C4-2B (cell line): Measurements from ENCODE around the gene SYNGR4.

Source experiments
- H3K27ac ChIP-seq: fragments of 450-650 bp; 2 replicates; pipeline ENCODE4 v1.5.1; 2017
- CTCF ChIP-seq: fragments of 450-650 bp; conservative IDR thresholded peaks from 2 replicates; pipeline ENCODE4 v1.5.1; 2017; ENCODE audit warnings: mild to moderate bottlenecking
- ZFX ChIP-seq: fragments of 450-650 bp; IDR thresholded peaks from 2 replicates; pipeline ENCODE4 v1.6.1; 2017

The SYNGR4 gene

GRCh38 chr19:48338253-48338755, 25.9 kb upstream of the SYNGR4 start:
- H3K27ac ChIP-seq = no peak overlapping the region
- no peak for TF ChIP-seq ZFX
- TF ChIP-seq CTCF = no peak

GRCh38 chr19:48338802-48339503, 25.2 kb upstream of the SYNGR4 start:
- TF ChIP-seq ZFX (no peak), CTCF (no peak)
- H3K27ac ChIP-seq = no peak overlapping the region

- TF ChIP-seq ZFX (no peak), CTCF (no peak)
- H3K27ac ChIP-seq = no peak overlapping the region
Observed at GRCh38 chr19:48340995-48341394, 23.2 kb upstream of the SYNGR4 start.

GRCh38 chr19:48341515-48342413, 22.4 kb upstream of the SYNGR4 start:
- H3K27ac ChIP-seq = no peak overlapping the region
- TF ChIP-seq CTCF (no peak), ZFX (no peak)

GRCh38 chr19:48342414-48342738, 21.8 kb upstream of the SYNGR4 start:
- TF ChIP-seq CTCF = no peak
- no peak for TF ChIP-seq ZFX
- H3K27ac ChIP-seq = no peak overlapping the region

GRCh38 chr19:48342841-48343540, 21.2 kb upstream of the SYNGR4 start:
- TF ChIP-seq CTCF = no peak
- TF ChIP-seq ZFX = no peak
- no peak overlapping the region for H3K27ac ChIP-seq

- no peak for TF ChIP-seq CTCF
- no peak for TF ChIP-seq ZFX
- no peak overlapping the region for H3K27ac ChIP-seq
Observed at GRCh38 chr19:48344892-48345291, 19.3 kb upstream of the SYNGR4 start.
